Esophagus squamous epithelium (tissue), 4 donors: ENCODE data around the gene TM9SF4.

Source experiments
- POLR2A ChIP-seq, 4 donors: fragments of 450-650 bp; IDR thresholded peaks; one replicate each; pipeline ENCODE4 v1.6.1; 2017; ENCODE audit warnings: antibody characterized with exemption in 4 of 4, mild to moderate bottlenecking in 4 of 4, moderate library complexity in 3 of 4
- TF ChIP-seq, protein P1 (sequence below), 6 experiments: fragments of 450-650 bp in 4 of 6; fragments of 200-600 bp in 2 of 6; sonication (generic) in 2 of 6; IDR thresholded peaks; one replicate each; pipeline ENCODE4 v1.5.1; 2016 to 2019; ENCODE audit warnings: antibody characterized with exemption in 6 of 6, mild to moderate bottlenecking in 4 of 6, moderate library complexity in 4 of 6

DNA sequence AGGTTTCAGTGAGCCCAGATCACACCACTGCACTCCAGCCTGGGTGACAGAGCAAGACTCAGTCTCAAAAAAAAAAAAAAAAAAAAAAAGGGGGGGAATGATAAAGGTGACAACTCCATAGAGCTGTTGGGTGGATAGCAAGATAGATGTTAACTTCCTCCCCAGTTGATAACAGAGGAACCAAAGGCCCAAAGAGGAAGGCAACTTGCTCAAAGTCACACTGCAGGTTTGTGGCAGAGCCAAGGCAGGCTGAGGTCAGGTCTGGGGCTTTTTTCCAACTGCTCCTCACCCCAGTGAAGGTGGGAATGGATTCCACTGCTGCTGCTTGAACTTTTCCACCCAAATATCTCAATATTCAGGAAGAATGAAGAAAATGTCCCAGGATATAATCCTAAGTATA lies 30.7 kb upstream of the TM9SF4 start:
- TF ChIP-seq, protein P1, sequence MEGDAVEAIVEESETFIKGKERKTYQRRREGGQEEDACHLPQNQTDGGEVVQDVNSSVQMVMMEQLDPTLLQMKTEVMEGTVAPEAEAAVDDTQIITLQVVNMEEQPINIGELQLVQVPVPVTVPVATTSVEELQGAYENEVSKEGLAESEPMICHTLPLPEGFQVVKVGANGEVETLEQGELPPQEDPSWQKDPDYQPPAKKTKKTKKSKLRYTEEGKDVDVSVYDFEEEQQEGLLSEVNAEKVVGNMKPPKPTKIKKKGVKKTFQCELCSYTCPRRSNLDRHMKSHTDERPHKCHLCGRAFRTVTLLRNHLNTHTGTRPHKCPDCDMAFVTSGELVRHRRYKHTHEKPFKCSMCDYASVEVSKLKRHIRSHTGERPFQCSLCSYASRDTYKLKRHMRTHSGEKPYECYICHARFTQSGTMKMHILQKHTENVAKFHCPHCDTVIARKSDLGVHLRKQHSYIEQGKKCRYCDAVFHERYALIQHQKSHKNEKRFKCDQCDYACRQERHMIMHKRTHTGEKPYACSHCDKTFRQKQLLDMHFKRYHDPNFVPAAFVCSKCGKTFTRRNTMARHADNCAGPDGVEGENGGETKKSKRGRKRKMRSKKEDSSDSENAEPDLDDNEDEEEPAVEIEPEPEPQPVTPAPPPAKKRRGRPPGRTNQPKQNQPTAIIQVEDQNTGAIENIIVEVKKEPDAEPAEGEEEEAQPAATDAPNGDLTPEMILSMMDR (IDR thresholded peaks at IDR 0.05) = no peak
- no peak for TF ChIP-seq POLR2A (IDR thresholded peaks at IDR 0.05)
